ENCODE data around the gene THRSP. TPM values are rescaled to one million over a fixed set of nuclear protein-coding genes. Genes with fewer than 3 reads are reported as not detected.
"Not testable (repeated sequence)": the region's sequence is repeated elsewhere in the genome, so short reads cannot be mapped to it uniquely, and the experiment has no call there.

Gene THRSP, protein sequence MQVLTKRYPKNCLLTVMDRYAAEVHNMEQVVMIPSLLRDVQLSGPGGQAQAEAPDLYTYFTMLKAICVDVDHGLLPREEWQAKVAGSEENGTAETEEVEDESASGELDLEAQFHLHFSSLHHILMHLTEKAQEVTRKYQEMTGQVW
- not detected for polyA plus RNA-seq (2013)

DNA sequence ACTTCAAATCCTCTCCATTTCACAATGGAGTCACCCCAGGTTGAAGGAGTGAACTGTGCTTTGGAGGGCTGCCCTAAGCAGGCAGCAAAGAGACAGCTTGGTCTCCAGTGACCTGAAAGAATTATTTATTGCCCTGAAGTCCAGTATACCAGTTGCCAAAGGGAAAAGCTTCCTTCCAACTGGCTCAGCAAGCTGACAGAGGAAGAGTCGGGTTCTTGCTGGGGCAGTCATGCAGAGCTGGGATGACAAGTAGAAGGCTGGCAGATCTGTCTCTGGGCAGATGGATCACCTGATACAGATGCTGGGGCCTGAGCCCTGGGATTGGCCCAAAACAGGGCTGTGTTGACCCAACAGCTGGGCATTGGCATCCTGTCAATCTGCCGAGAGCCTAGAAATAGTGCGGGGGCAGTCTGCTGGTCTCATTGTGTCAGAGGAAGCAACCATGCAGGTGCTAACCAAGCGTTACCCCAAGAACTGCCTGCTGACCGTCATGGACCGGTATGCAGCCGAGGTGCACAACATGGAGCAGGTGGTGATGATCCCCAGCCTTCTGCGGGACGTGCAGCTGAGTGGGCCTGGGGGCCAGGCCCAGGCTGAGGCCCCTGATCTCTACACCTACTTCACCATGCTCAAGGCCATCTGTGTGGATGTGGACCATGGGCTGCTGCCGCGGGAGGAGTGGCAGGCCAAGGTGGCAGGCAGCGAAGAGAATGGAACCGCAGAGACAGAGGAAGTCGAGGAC, at the start of gene THRSP:
Gene THRSP, plus strand, starts transcription at position 422 of the 742 bp plus-strand sequence. Its CDS starts 21 bp downstream, at position 443.
- DNase-seq = no peak
- H3K27ac ChIP-seq (ENCODE audit: insufficient read depth in 1 of 2, low read depth in 1 of 2, low read length in 2 of 2, poor library complexity in 1 of 2, severe bottlenecking in 2 of 2) = no peak within 1 kb of the TSS
- no peaks in the 10 kb centered on the region for H3K27me3 ChIP-seq (replicated peaks in 2 of 5; ENCODE audit: control insufficient read depth in 4 of 5, insufficient read depth in 5 of 5, low read length in 4 of 5)
- no peaks in the 10 kb centered on the region for H3K9me3 ChIP-seq (ENCODE audit: control extremely low read depth in 1 of 5, control insufficient read depth in 4 of 5, insufficient read depth in 2 of 5, low read depth in 1 of 5, low read length in 4 of 5)
- CTCF ChIA-PET = interaction anchor here (0.7 kb wide), 1 partner anchor 20 kb away, joined by 3 read pairs; no protein-coding TSS in a partner anchor
- 98% methylated on average over 13 of the region's 14 CpGs for WGBS (ENCODE audit: insufficient coverage)
- H3K4me1 ChIP-seq (ENCODE audit: control extremely low read depth in 1 of 4, control insufficient read depth in 4 of 4, insufficient read depth in 4 of 4, low read length in 3 of 4) = peaks cover 0 to 4% (median 0%) of the 10 kb centered on the region in 4 experiments
- POLR2A ChIA-PET = no interaction called here
- H3K4me3 ChIP-seq (ENCODE audit: control insufficient read depth in 1 of 7, extremely low read depth in 1 of 7, insufficient read depth in 4 of 7, low read depth in 2 of 7, low read length in 6 of 7) = no peak within 1 kb of the TSS
- peaks cover 0 to 8% (median 3%) of the 10 kb centered on the region in 4 experiments for H3K36me3 ChIP-seq (ENCODE audit: control insufficient read depth in 4 of 4, insufficient read depth in 4 of 4, low read length in 3 of 4)

DNA sequence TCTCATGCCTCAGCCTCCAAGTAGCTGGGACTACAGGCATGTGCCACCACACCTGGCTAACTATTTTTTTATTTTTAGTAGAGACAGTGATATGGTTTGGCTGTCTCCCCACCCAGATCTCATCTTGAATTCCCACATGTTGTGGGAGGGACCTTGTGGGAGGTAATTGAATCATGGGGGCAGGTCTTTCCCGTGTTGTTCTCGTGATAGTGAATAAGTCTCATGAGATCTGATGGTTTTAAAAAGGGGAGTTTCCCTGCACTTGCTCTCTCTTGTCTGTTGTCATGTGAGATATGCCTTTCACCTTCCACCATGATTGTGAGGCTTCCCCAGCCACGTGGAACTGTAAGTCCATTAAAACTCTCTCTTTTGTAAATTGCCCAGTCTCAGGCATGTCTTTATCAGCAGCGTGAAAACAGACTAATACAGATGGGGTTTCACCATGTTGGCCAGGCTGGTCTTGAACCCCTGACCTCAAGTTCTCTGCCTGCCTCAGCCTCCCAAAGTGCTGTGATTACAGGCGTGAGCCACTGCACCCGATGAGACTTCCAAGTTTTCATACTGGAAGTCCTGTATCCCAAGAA, 48.6 kb upstream of the THRSP start:
- DNase-seq = not testable (repeated sequence)

DNA sequence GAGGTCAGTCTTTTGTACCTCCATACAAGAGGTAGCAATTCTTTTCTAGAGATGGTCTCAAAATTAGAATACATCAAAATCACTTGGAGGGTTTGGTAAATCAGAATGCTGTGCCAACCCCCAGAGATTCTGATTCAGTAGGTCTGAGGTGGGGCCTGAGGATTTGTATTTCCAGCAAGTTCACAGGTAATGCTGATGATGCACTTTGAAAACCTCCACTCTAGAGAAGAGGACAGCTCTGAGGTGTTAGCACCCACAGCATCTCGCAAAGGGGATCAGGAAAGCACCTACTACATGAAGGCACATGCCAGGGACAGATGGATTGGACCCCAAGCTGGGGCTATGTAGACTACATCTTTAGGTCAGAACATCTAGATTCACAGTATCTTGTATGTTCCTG, 47.8 kb upstream of the THRSP start:
- Histone ChIP-seq H3K4me3 (ENCODE audit: control insufficient read depth in 1 of 7, extremely low read depth in 1 of 7, insufficient read depth in 4 of 7, low read depth in 2 of 7, low read length in 6 of 7) (no peak overlapping the region), H3K9me3 (ENCODE audit: control extremely low read depth in 1 of 5, control insufficient read depth in 4 of 5, insufficient read depth in 2 of 5, low read depth in 1 of 5, low read length in 4 of 5) (no peaks in the 10 kb centered on the region), H3K27me3 (replicated peaks in 2 of 5; ENCODE audit: control insufficient read depth in 4 of 5, insufficient read depth in 5 of 5, low read length in 4 of 5) (peaks cover 0 to 2% (median 0%) of the 10 kb centered on the region in 5 experiments), H3K4me1 (ENCODE audit: control extremely low read depth in 1 of 4, control insufficient read depth in 4 of 4, insufficient read depth in 4 of 4, low read length in 3 of 4) (no peaks in the 10 kb centered on the region), H3K36me3 (ENCODE audit: control insufficient read depth in 4 of 4, insufficient read depth in 4 of 4, low read length in 3 of 4) (no peaks in the 10 kb centered on the region), H3K27ac (ENCODE audit: insufficient read depth in 1 of 2, low read depth in 1 of 2, low read length in 2 of 2, poor library complexity in 1 of 2, severe bottlenecking in 2 of 2) (no peak overlapping the region)
- 100% methylated on average over 1 of the region's 1 CpG for WGBS (ENCODE audit: insufficient coverage)
- POLR2A ChIA-PET = no interaction called here
- CTCF ChIA-PET = interaction anchor here (1.2 kb wide), 1 partner anchor 30 kb away, joined by 4 read pairs; no protein-coding TSS in a partner anchor
- DNase-seq = no peak

More for the DNA sequence above, 48.6 kb upstream of the THRSP start:
- H3K9me3 ChIP-seq (ENCODE audit: control extremely low read depth in 1 of 5, control insufficient read depth in 4 of 5, insufficient read depth in 2 of 5, low read depth in 1 of 5, low read length in 4 of 5); POLR2A ChIA-PET; CTCF ChIA-PET; H3K27me3 ChIP-seq (replicated peaks in 2 of 5; ENCODE audit: control insufficient read depth in 4 of 5, insufficient read depth in 5 of 5, low read length in 4 of 5); H3K36me3 ChIP-seq (ENCODE audit: control insufficient read depth in 4 of 4, insufficient read depth in 4 of 4, low read length in 3 of 4); H3K27ac ChIP-seq (ENCODE audit: insufficient read depth in 1 of 2, low read depth in 1 of 2, low read length in 2 of 2, poor library complexity in 1 of 2, severe bottlenecking in 2 of 2); H3K4me3 ChIP-seq (ENCODE audit: control insufficient read depth in 1 of 7, extremely low read depth in 1 of 7, insufficient read depth in 4 of 7, low read depth in 2 of 7, low read length in 6 of 7); H3K4me1 ChIP-seq (ENCODE audit: control extremely low read depth in 1 of 4, control insufficient read depth in 4 of 4, insufficient read depth in 4 of 4, low read length in 3 of 4): not testable (repeated sequence)
- whole genome bisulfite sequencing (ENCODE audit: insufficient coverage) = 95% methylated on average over 6 of the region's 6 CpGs

DNA sequence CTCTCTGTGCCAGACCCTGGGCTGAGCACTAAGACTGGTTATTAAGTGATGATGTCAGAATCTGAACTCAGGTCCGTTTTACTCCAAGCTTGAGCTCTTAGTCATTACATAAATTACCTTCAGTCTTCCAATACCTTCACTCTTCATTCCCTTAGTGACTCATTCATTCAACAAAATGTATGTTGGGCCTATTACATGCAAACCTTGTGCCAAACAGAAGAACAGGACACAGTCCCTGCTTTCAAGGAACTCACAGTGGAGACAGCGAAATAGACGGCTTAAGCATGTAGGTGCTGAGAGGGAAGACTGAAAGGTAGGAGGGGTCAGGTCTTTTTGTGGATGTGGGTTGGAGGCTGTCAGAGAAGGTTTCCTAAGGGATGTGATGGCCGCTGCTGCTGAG, 43.9 kb upstream of the THRSP start:
- H3K36me3 ChIP-seq (ENCODE audit: control insufficient read depth in 4 of 4, insufficient read depth in 4 of 4, low read length in 3 of 4) = no peaks in the 10 kb centered on the region
- peaks cover 0 to 3% (median 3%) of the 10 kb centered on the region in 4 experiments for H3K4me1 ChIP-seq (ENCODE audit: control extremely low read depth in 1 of 4, control insufficient read depth in 4 of 4, insufficient read depth in 4 of 4, low read length in 3 of 4)
- CTCF ChIA-PET = interaction anchor here (1.4 kb wide), 1 partner anchor 26 kb away, joined by 7 read pairs; no protein-coding TSS in a partner anchor
- H3K4me3 ChIP-seq (ENCODE audit: control insufficient read depth in 1 of 7, extremely low read depth in 1 of 7, insufficient read depth in 4 of 7, low read depth in 2 of 7, low read length in 6 of 7) = no peak overlapping the region
- peaks cover 0 to 2% (median 0%) of the 10 kb centered on the region in 5 experiments for H3K9me3 ChIP-seq (ENCODE audit: control extremely low read depth in 1 of 5, control insufficient read depth in 4 of 5, insufficient read depth in 2 of 5, low read depth in 1 of 5, low read length in 4 of 5)
- POLR2A ChIA-PET = interaction anchor here (0.8 kb wide), 1 partner anchor 18 kb away, joined by 4 read pairs; no protein-coding TSS in a partner anchor
- WGBS (ENCODE audit: insufficient coverage) = 68% methylated on average over 4 of the region's 4 CpGs
- no peak for DNase-seq
- H3K27ac ChIP-seq (ENCODE audit: insufficient read depth in 1 of 2, low read depth in 1 of 2, low read length in 2 of 2, poor library complexity in 1 of 2, severe bottlenecking in 2 of 2) = no peak overlapping the region
- peaks cover 0 to 23% (median 4%) of the 10 kb centered on the region in 5 experiments for H3K27me3 ChIP-seq (replicated peaks in 2 of 5; ENCODE audit: control insufficient read depth in 4 of 5, insufficient read depth in 5 of 5, low read length in 4 of 5)

DNA sequence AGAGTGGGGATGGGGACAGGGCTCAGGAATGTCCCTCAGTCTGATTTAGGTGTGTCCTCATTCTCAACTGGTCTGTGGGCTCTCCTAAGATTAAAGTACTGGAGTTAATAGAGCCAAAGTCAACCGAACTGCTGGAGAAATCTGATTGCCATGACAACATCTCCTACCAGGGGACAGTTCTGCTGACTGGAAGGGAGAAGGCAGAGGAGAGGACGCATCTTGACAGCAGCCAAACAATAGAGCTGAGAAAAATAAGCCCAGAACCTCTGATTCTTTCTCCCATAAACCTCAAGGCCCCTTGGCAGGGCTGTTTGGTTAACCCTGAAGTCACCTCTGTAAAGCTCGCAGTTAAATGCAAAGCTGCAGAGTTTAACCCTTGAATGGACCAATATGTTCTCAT, 43.4 kb upstream of the THRSP start:
- POLR2A ChIA-PET = interaction anchor here (0.8 kb wide), 1 partner anchor 17 kb away, joined by 4 read pairs; no protein-coding TSS in a partner anchor

DNA sequence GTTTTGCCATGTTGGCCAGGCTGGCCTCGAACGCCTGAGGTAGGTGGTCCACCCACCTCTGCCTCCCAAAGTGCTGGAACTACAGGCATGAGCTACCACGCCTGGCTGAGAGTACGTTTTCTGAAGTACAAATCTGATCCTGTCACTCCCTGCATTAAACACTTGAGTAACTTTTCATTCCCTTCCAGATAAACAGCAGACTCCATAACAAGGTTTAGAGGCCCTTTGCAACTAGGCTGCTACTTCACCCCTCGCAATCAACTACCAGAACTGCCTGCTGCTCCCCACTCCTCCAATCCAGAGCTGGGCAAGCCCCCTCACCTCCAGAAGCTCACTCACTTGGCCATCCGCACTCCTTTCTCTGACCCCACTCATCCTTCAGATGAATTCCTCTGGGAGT, 42.0 kb upstream of the THRSP start:
- Histone ChIP-seq H3K27me3 (replicated peaks in 2 of 5; ENCODE audit: control insufficient read depth in 4 of 5, insufficient read depth in 5 of 5, low read length in 4 of 5) (peaks cover 0 to 23% (median 4%) of the 10 kb centered on the region in 5 experiments), H3K9me3 (ENCODE audit: control extremely low read depth in 1 of 5, control insufficient read depth in 4 of 5, insufficient read depth in 2 of 5, low read depth in 1 of 5, low read length in 4 of 5) (peaks cover 0 to 2% (median 0%) of the 10 kb centered on the region in 5 experiments), H3K4me3 (ENCODE audit: control insufficient read depth in 1 of 7, extremely low read depth in 1 of 7, insufficient read depth in 4 of 7, low read depth in 2 of 7, low read length in 6 of 7) (no peak overlapping the region), H3K4me1 (ENCODE audit: control extremely low read depth in 1 of 4, control insufficient read depth in 4 of 4, insufficient read depth in 4 of 4, low read length in 3 of 4) (peaks cover 0 to 3% (median 3%) of the 10 kb centered on the region in 4 experiments), H3K36me3 (ENCODE audit: control insufficient read depth in 4 of 4, insufficient read depth in 4 of 4, low read length in 3 of 4) (no peaks in the 10 kb centered on the region), H3K27ac (ENCODE audit: insufficient read depth in 1 of 2, low read depth in 1 of 2, low read length in 2 of 2, poor library complexity in 1 of 2, severe bottlenecking in 2 of 2) (no peak overlapping the region)
- CTCF ChIA-PET = interaction anchor here (1.6 kb wide), 1 partner anchor 11 kb away, joined by 5 read pairs; no protein-coding TSS in a partner anchor
- POLR2A ChIA-PET = no interaction called here
- no peak for DNase-seq
- 94% methylated on average over 6 of the region's 6 CpGs for WGBS (ENCODE audit: insufficient coverage)

More for the DNA sequence above, 43.4 kb upstream of the THRSP start:
- H3K27me3 ChIP-seq (replicated peaks in 2 of 5; ENCODE audit: control insufficient read depth in 4 of 5, insufficient read depth in 5 of 5, low read length in 4 of 5) = peaks cover 0 to 23% (median 4%) of the 10 kb centered on the region in 5 experiments
- DNase-seq = no peak
- H3K9me3 ChIP-seq (ENCODE audit: control extremely low read depth in 1 of 5, control insufficient read depth in 4 of 5, insufficient read depth in 2 of 5, low read depth in 1 of 5, low read length in 4 of 5) = peaks cover 0 to 2% (median 0%) of the 10 kb centered on the region in 5 experiments
- no peak overlapping the region for H3K4me3 ChIP-seq (ENCODE audit: control insufficient read depth in 1 of 7, extremely low read depth in 1 of 7, insufficient read depth in 4 of 7, low read depth in 2 of 7, low read length in 6 of 7)
- H3K4me1 ChIP-seq (ENCODE audit: control extremely low read depth in 1 of 4, control insufficient read depth in 4 of 4, insufficient read depth in 4 of 4, low read length in 3 of 4) = peaks cover 0 to 3% (median 3%) of the 10 kb centered on the region in 4 experiments
- H3K36me3 ChIP-seq (ENCODE audit: control insufficient read depth in 4 of 4, insufficient read depth in 4 of 4, low read length in 3 of 4) = no peaks in the 10 kb centered on the region
- WGBS (ENCODE audit: insufficient coverage) = 100% methylated on average over 1 of the region's 3 CpGs
- CTCF ChIA-PET = interaction anchor here (0.9 to 1.6 kb wide), 3 partner anchors 12 to 25 kb away, joined by 5 to 7 read pairs (median 5); no protein-coding TSS in a partner anchor
- H3K27ac ChIP-seq (ENCODE audit: insufficient read depth in 1 of 2, low read depth in 1 of 2, low read length in 2 of 2, poor library complexity in 1 of 2, severe bottlenecking in 2 of 2) = no peak overlapping the region

All from common myeloid progenitor, CD34-positive (primary cell).